ENCODE measurements around the gene DTL. TPM values are rescaled to one million over a fixed set of nuclear protein-coding genes. Genes with fewer than 3 reads are reported as not detected.
"Not testable (repeated sequence)": the region's sequence is repeated elsewhere in the genome, so short reads cannot be mapped to it uniquely, and the experiment has no call there.

Gene DTL
- total RNA-seq, 3 donors from 2014 or later (not counting 1 experiment from before 2014, with no cell fraction given) = 1.1 to 4.0 (median 3.3) TPM

- Mint-ChIP-seq H3K36me3 (peaks cover 10% of the 10 kb centered on the region), H3K27ac (no peak overlapping the region), H3K9me3 (no peaks in the 10 kb centered on the region), H3K27me3 (ENCODE audit: low read depth in 2 of 2) (no peaks in the 10 kb centered on the region), H3K4me3 (no peak overlapping the region), H3K4me1 (peaks cover 23 to 27% of the 10 kb centered on the region in 2 donors)
- Histone ChIP-seq H3K9me3 (ENCODE audit: control insufficient read depth, insufficient read depth, low read length) (no peaks in the 10 kb centered on the region), H3K4me1 (ENCODE audit: control insufficient read depth, insufficient read depth, low read length) (no peaks in the 10 kb centered on the region), H3K27me3 (ENCODE audit: control insufficient read depth, insufficient read depth, low read length) (no peaks in the 10 kb centered on the region), H3K4me3 (ENCODE audit: low read length) (no peak overlapping the region), H3K36me3 (ENCODE audit: control insufficient read depth, insufficient read depth, low read length) (peaks cover 7% of the 10 kb centered on the region), H3K27ac (ENCODE audit: low read length) (no peak overlapping the region)
- DNase-seq (no peak), ATAC-seq (no peak)
- 100% methylated on average over 1 of the region's 3 CpGs for WGBS (ENCODE audit: insufficient coverage)
- intact Hi-C loops (cut with micrococcal nuclease) = no loop called here
- TF ChIP-seq CTCF (IDR thresholded peaks at IDR 0.05) = no peak
Measured at GRCh38 chr1:212024469-212025149, 10.9 kb upstream of the DTL start.

- H3K4me3 ChIP-seq (ENCODE audit: low read length); H3K27ac ChIP-seq (ENCODE audit: low read length); H3K36me3 ChIP-seq (ENCODE audit: control insufficient read depth, insufficient read depth, low read length); DNase-seq; H3K9me3 ChIP-seq (ENCODE audit: control insufficient read depth, insufficient read depth, low read length); H3K36me3 Mint-ChIP-seq; H3K4me1 ChIP-seq (ENCODE audit: control insufficient read depth, insufficient read depth, low read length); intact Hi-C loops (cut with micrococcal nuclease); H3K9me3 Mint-ChIP-seq; H3K27ac Mint-ChIP-seq; ATAC-seq; H3K4me3 Mint-ChIP-seq; H3K27me3 ChIP-seq (ENCODE audit: control insufficient read depth, insufficient read depth, low read length); H3K27me3 Mint-ChIP-seq (ENCODE audit: low read depth in 2 of 2): not testable (repeated sequence)
- WGBS (ENCODE audit: insufficient coverage) = 98% methylated on average over 10 of the region's 10 CpGs
- peaks cover 39 to 40% of the 10 kb centered on the region in 2 donors for H3K4me1 Mint-ChIP-seq
Measured at GRCh38 chr1:212027727-212028126, 7.8 kb upstream of the DTL start.

- ATAC-seq (no peak), DNase-seq (no peak)
- TF ChIP-seq CTCF (IDR thresholded peaks at IDR 0.05) = no peak
- intact Hi-C loops (cut with micrococcal nuclease) = no loop called here
- H3K4me1 Mint-ChIP-seq = peaks cover 60 to 66% of the 10 kb centered on the region in 2 donors
- H3K4me3 Mint-ChIP-seq = no peak overlapping the region
- no peak overlapping the region for H3K27ac Mint-ChIP-seq
- no peaks in the 10 kb centered on the region for H3K27me3 ChIP-seq (ENCODE audit: control insufficient read depth, insufficient read depth, low read length)
- no peak overlapping the region for H3K4me3 ChIP-seq (ENCODE audit: low read length)
- H3K36me3 Mint-ChIP-seq = no peaks in the 10 kb centered on the region
- peaks cover 13% of the 10 kb centered on the region for H3K4me1 ChIP-seq (ENCODE audit: control insufficient read depth, insufficient read depth, low read length)
- 100% methylated on average over 1 of the region's 1 CpG for WGBS (ENCODE audit: insufficient coverage)
- H3K9me3 ChIP-seq (ENCODE audit: control insufficient read depth, insufficient read depth, low read length) = no peaks in the 10 kb centered on the region
- H3K36me3 ChIP-seq (ENCODE audit: control insufficient read depth, insufficient read depth, low read length) = no peaks in the 10 kb centered on the region
- no peaks in the 10 kb centered on the region for H3K27me3 Mint-ChIP-seq (ENCODE audit: low read depth in 2 of 2)
- no peak overlapping the region for H3K27ac ChIP-seq (ENCODE audit: low read length)
- H3K9me3 Mint-ChIP-seq = no peaks in the 10 kb centered on the region
Measured at GRCh38 chr1:212030936-212031528, 4.5 kb upstream of the DTL start.

GRCh38 chr1:212034516-212035122 lies 929 bp upstream of the DTL start:
- ATAC-seq (no peak), DNase-seq (no peak)
- WGBS (ENCODE audit: insufficient coverage) = 6% methylated on average over 13 of the region's 13 CpGs
- intact Hi-C loops (cut with micrococcal nuclease) = loop anchor here (1.0 to 5.0 kb wide), 5 partner anchors 22 to 457 kb away; partner anchors contain the start of gene SLC30A1
- Histone ChIP-seq H3K4me1 (ENCODE audit: control insufficient read depth, insufficient read depth, low read length) (peaks cover 14% of the 10 kb centered on the region), H3K27me3 (ENCODE audit: control insufficient read depth, insufficient read depth, low read length) (no peaks in the 10 kb centered on the region), H3K36me3 (ENCODE audit: control insufficient read depth, insufficient read depth, low read length) (no peaks in the 10 kb centered on the region), H3K9me3 (ENCODE audit: control insufficient read depth, insufficient read depth, low read length) (no peaks in the 10 kb centered on the region), H3K4me3 (ENCODE audit: low read length) (peak overlapping the region; percentile 75), H3K27ac (ENCODE audit: low read length) (peak overlapping the region; percentile 65)
- H3K9me3 Mint-ChIP-seq = no peaks in the 10 kb centered on the region
- no peak for TF ChIP-seq CTCF (IDR thresholded peaks at IDR 0.05)
- H3K27ac Mint-ChIP-seq = peak overlapping the region; percentile 94 to 98
- peaks cover 42 to 52% of the 10 kb centered on the region in 2 donors for H3K4me1 Mint-ChIP-seq
- no peaks in the 10 kb centered on the region for H3K36me3 Mint-ChIP-seq
- peak overlapping the region; percentile 96 for H3K4me3 Mint-ChIP-seq
- H3K27me3 Mint-ChIP-seq (ENCODE audit: low read depth in 2 of 2) = no peaks in the 10 kb centered on the region
